Measurements from ENCODE around the gene PPP2R2C. TPM values are rescaled to one million over a fixed set of nuclear protein-coding genes. Genes with fewer than 3 reads are reported as not detected.

PPP2R2C gene
- total and polyA plus RNA-seq, 9 of the 15 experiments (the other 6 are each of a cell fraction or from before 2014, with no cell fraction given), result 0.04 to 0.06 TPM; not detected in 7

- H3K79me2 ChIP-seq (ENCODE audit: control insufficient read depth, insufficient read depth, low read length), result no peaks in the 10 kb centered on the region
- no peaks in the 10 kb centered on the region for H3K9me3 ChIP-seq (replicated peaks; ENCODE audit: control insufficient read depth, insufficient read depth, low read depth, low read length)
- peaks cover 5 to 73% of the 10 kb centered on the region in 2 experiments; a peak in 4 of 5 replicates for H3K27me3 ChIP-seq (ENCODE audit: control insufficient read depth in 2 of 2, insufficient read depth in 2 of 2, low read length in 2 of 2)
- H4K20me1 ChIP-seq (replicated peaks; ENCODE audit: control insufficient read depth, insufficient read depth, low read length), result peaks cover 9% of the 10 kb centered on the region
- no peak overlapping the region for H3K9ac ChIP-seq (ENCODE audit: insufficient read depth in 1 of 2, low read depth in 2 of 2, low read length in 2 of 2)
- H3K4me2 ChIP-seq (ENCODE audit: insufficient read depth, low read length), result no peak overlapping the region
- DNase-seq (ENCODE audit: extremely low read depth in 1 of 4, low spot score in 3 of 4) (no peak), ATAC-seq (no peak), FAIRE-seq (no peak)
- peaks cover 6% of the 10 kb centered on the region for H3K9me1 ChIP-seq (ENCODE audit: control insufficient read depth, insufficient read depth, low read length)
- no peak overlapping the region for H3K27ac ChIP-seq (ENCODE audit: extremely low read depth, low read depth, low read length)
- H3K36me3 ChIP-seq (ENCODE audit: control insufficient read depth, insufficient read depth, low read length), result no peaks in the 10 kb centered on the region
- CTCF ChIA-PET (ENCODE audit: low intra/inter-chr PET ratio), result no interaction called here
- POLR2A ChIA-PET, result no interaction called here
- H2AFZ ChIP-seq (ENCODE audit: low read depth, low read length), result no peak overlapping the region
- H3K4me1 ChIP-seq (replicated peaks in 1 of 2; ENCODE audit: control insufficient read depth in 2 of 2, insufficient read depth in 2 of 2, low read length in 2 of 2), result peaks cover 0 to 10% of the 10 kb centered on the region in 2 experiments; a peak in 1 of 5 replicates
- in situ Hi-C loops (cut with MboI) (no loop called here), intact Hi-C loops (cut with micrococcal nuclease) (no loop called here)
- TF ChIP-seq ZNF639 (CRISPR knock-in tag; conservative IDR thresholded peaks at IDR 0.05 in 1 of 2, IDR thresholded peaks at IDR 0.05 in 1 of 2), result no peak
- BruUV-seq (replicated peaks), result no TSS peak
- WGBS (ENCODE audit: insufficient coverage, low coverage, missing lambda C conversion rate), result 0% methylated on average over 11 of the region's 12 CpGs
- H3K4me3 ChIP-seq, result no peak overlapping the region
Measured at GRCh38 chr4:6303943-6304342, 168.5 kb downstream of the PPP2R2C start.

GRCh38 chr4:6302869-6303268 lies 169.5 kb downstream of the PPP2R2C start:
- in situ Hi-C loops (cut with MboI), result no loop called here
- Histone ChIP-seq H3K9me1 (ENCODE audit: control insufficient read depth, insufficient read depth, low read length) (peaks cover 6% of the 10 kb centered on the region), H3K36me3 (ENCODE audit: control insufficient read depth, insufficient read depth, low read length) (no peaks in the 10 kb centered on the region), H3K27me3 (ENCODE audit: control insufficient read depth in 2 of 2, insufficient read depth in 2 of 2, low read length in 2 of 2) (peaks cover 5 to 83% of the 10 kb centered on the region in 2 experiments; a peak in 4 of 5 replicates), H3K27ac (ENCODE audit: extremely low read depth, low read depth, low read length) (no peak overlapping the region), H3K4me1 (replicated peaks in 1 of 2; ENCODE audit: control insufficient read depth in 2 of 2, insufficient read depth in 2 of 2, low read length in 2 of 2) (peaks cover 0 to 8% of the 10 kb centered on the region in 2 experiments; a peak in 1 of 5 replicates), H3K9ac (ENCODE audit: insufficient read depth in 1 of 2, low read depth in 2 of 2, low read length in 2 of 2) (no peak overlapping the region), H3K79me2 (ENCODE audit: control insufficient read depth, insufficient read depth, low read length) (no peaks in the 10 kb centered on the region), H4K20me1 (replicated peaks; ENCODE audit: control insufficient read depth, insufficient read depth, low read length) (peaks cover 14% of the 10 kb centered on the region), H3K4me2 (ENCODE audit: insufficient read depth, low read length) (no peak overlapping the region), H2AFZ (ENCODE audit: low read depth, low read length) (no peak overlapping the region), H3K9me3 (replicated peaks; ENCODE audit: control insufficient read depth, insufficient read depth, low read depth, low read length) (no peaks in the 10 kb centered on the region), H3K4me3 (no peak overlapping the region)
- intact Hi-C loops (cut with micrococcal nuclease), result no loop called here
- TF ChIP-seq SP2 (IDR thresholded peaks at IDR 0.05; ENCODE audit: extremely low read depth, low read depth, low read length, poor library complexity, severe bottlenecking) (no peak), FOXJ3 (CRISPR knock-in tag; IDR thresholded peaks at IDR 0.05) (no peak), BDP1 (IDR thresholded peaks at IDR 0.05; ENCODE audit: insufficient read depth, insufficient read length) (no peak), DMBX1 (CRISPR knock-in tag; IDR thresholded peaks at IDR 0.05; ENCODE audit: borderline replicate concordance) (no peak), USF2 (CRISPR knock-in tag; IDR thresholded peaks at IDR 0.05) (peak; percentile 39), ZC3H4 (CRISPR knock-in tag; IDR thresholded peaks at IDR 0.05; ENCODE audit: borderline replicate concordance) (no peak)
- ChIA-PET POLR2A (no interaction called here), CTCF (ENCODE audit: low intra/inter-chr PET ratio) (no interaction called here)
- no peak for FAIRE-seq
- DNase-seq (ENCODE audit: extremely low read depth in 1 of 4, low spot score in 3 of 4), result no peak
- ATAC-seq, result no peak
- no TSS peak for BruUV-seq (replicated peaks)
- WGBS (ENCODE audit: insufficient coverage, low coverage, missing lambda C conversion rate), result 2% methylated on average over 5 of the region's 6 CpGs
